Measurements from ENCODE around the gene ADGRG3. TPM values are rescaled to one million over a fixed set of nuclear protein-coding genes. Genes with fewer than 3 reads are reported as not detected.

The ADGRG3 gene
- total and polyA plus RNA-seq, 9 donors = 0.04 to 1.1 (median 0.21) TPM

GRCh38 chr16:57663917-57664661 is 4.0 kb upstream of the ADGRG3 start:
- H3K36me3 ChIP-seq (ENCODE audit: control insufficient read depth, insufficient read depth, low read length) = no peaks in the 10 kb centered on the region
- no peaks in the 10 kb centered on the region for H3K9me3 ChIP-seq (replicated peaks; ENCODE audit: control insufficient read depth, low read depth, low read length)
- H3K4me3 ChIP-seq (ENCODE audit: low read length) = no peak overlapping the region
- WGBS (ENCODE audit: insufficient coverage) = 76% methylated on average over 9 of the region's 15 CpGs
- no peak overlapping the region for H3K27ac ChIP-seq (ENCODE audit: low read length)
- H3K27me3 ChIP-seq (ENCODE audit: control insufficient read depth, insufficient read depth, low read length) = no peaks in the 10 kb centered on the region
- peaks cover 16% of the 10 kb centered on the region for H3K4me1 ChIP-seq (ENCODE audit: control insufficient read depth, insufficient read depth, low read length)
- no peak for DNase-seq

- no peak for DNase-seq
- H3K9me3 ChIP-seq (replicated peaks; ENCODE audit: control insufficient read depth, low read depth, low read length) = no peaks in the 10 kb centered on the region
- peaks cover 16% of the 10 kb centered on the region for H3K4me1 ChIP-seq (ENCODE audit: control insufficient read depth, insufficient read depth, low read length)
- no peaks in the 10 kb centered on the region for H3K36me3 ChIP-seq (ENCODE audit: control insufficient read depth, insufficient read depth, low read length)
- H3K4me3 ChIP-seq (ENCODE audit: low read length) = no peak overlapping the region
- no peak overlapping the region for H3K27ac ChIP-seq (ENCODE audit: low read length)
- 83% methylated on average over 2 of the region's 6 CpGs for WGBS (ENCODE audit: insufficient coverage)
- H3K27me3 ChIP-seq (ENCODE audit: control insufficient read depth, insufficient read depth, low read length) = no peaks in the 10 kb centered on the region
Observed at GRCh38 chr16:57664662-57665025, 3.5 kb upstream of the ADGRG3 start.

- H3K9me3 ChIP-seq (replicated peaks; ENCODE audit: control insufficient read depth, low read depth, low read length) = no peaks in the 10 kb centered on the region
- no peak for DNase-seq
- no peak overlapping the region for H3K27ac ChIP-seq (ENCODE audit: low read length)
- H3K27me3 ChIP-seq (ENCODE audit: control insufficient read depth, insufficient read depth, low read length) = no peaks in the 10 kb centered on the region
- H3K36me3 ChIP-seq (ENCODE audit: control insufficient read depth, insufficient read depth, low read length) = no peaks in the 10 kb centered on the region
- WGBS (ENCODE audit: insufficient coverage) = no CpG with 5 or more reads among the region's 4 CpGs
- H3K4me1 ChIP-seq (ENCODE audit: control insufficient read depth, insufficient read depth, low read length) = peaks cover 16% of the 10 kb centered on the region
- H3K4me3 ChIP-seq (ENCODE audit: low read length) = no peak overlapping the region
Observed at GRCh38 chr16:57665541-57665940, 2.6 kb upstream of the ADGRG3 start.

DNA sequence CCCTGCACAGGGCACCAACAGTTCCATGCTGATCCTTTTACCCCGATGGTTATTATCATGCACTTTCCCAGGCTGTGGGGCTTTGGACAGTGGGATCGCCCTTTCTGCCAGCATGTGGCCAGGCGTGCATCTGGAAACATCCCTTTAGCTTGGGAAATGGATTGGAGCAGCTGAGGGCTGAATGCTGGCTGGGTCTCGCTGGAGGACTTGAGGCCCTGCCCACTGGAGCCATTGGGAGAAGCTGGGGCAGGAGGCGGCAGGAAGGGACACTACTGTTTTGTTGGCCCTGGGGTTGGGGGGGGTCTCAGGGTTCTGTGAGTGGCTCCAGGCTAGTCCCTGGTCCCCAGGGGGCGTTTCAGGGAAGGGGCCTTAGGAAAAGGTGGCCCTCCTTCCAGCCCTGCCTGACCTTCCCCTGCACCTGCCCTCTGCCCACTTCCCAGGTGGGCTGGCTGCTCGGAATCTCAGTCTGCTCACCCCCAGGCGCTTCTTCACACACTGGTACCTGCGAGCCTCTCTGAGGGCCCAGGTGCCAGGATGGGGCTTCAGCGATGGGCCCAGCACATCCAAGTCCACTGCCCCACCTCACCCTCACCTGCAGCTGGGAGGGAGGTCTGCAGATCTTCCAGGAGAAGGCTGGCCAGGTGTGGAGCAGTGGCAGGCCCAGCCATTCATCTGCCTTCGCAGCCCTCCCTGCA is 1.6 kb upstream of the ADGRG3 start:
- Histone ChIP-seq H3K27me3 (ENCODE audit: control insufficient read depth, insufficient read depth, low read length) (no peaks in the 10 kb centered on the region), H3K9me3 (replicated peaks; ENCODE audit: control insufficient read depth, low read depth, low read length) (no peaks in the 10 kb centered on the region), H3K36me3 (ENCODE audit: control insufficient read depth, insufficient read depth, low read length) (no peaks in the 10 kb centered on the region), H3K4me1 (ENCODE audit: control insufficient read depth, insufficient read depth, low read length) (peaks cover 16% of the 10 kb centered on the region), H3K27ac (ENCODE audit: low read length) (no peak overlapping the region), H3K4me3 (ENCODE audit: low read length) (no peak overlapping the region)
- peak; percentile 74 for DNase-seq
- WGBS (ENCODE audit: insufficient coverage) = 60% methylated on average over 7 of the region's 11 CpGs

GRCh38 chr16:57667048-57667525 is 1.0 kb upstream of the ADGRG3 start:
- H3K36me3 ChIP-seq (ENCODE audit: control insufficient read depth, insufficient read depth, low read length) = no peaks in the 10 kb centered on the region
- no peaks in the 10 kb centered on the region for H3K27me3 ChIP-seq (ENCODE audit: control insufficient read depth, insufficient read depth, low read length)
- H3K27ac ChIP-seq (ENCODE audit: low read length) = no peak overlapping the region
- 68% methylated on average over 3 of the region's 5 CpGs for WGBS (ENCODE audit: insufficient coverage)
- DNase-seq = no peak
- H3K4me1 ChIP-seq (ENCODE audit: control insufficient read depth, insufficient read depth, low read length) = peaks cover 16% of the 10 kb centered on the region
- H3K4me3 ChIP-seq (ENCODE audit: low read length) = no peak overlapping the region
- no peaks in the 10 kb centered on the region for H3K9me3 ChIP-seq (replicated peaks; ENCODE audit: control insufficient read depth, low read depth, low read length)

GRCh38 chr16:57667526-57668262 is 412 bp upstream of the ADGRG3 start:
- H3K36me3 ChIP-seq (ENCODE audit: control insufficient read depth, insufficient read depth, low read length) = no peaks in the 10 kb centered on the region
- 69% methylated on average over 12 of the region's 17 CpGs for WGBS (ENCODE audit: insufficient coverage)
- no peak for DNase-seq
- peaks cover 16% of the 10 kb centered on the region for H3K4me1 ChIP-seq (ENCODE audit: control insufficient read depth, insufficient read depth, low read length)
- no peak overlapping the region for H3K27ac ChIP-seq (ENCODE audit: low read length)
- H3K9me3 ChIP-seq (replicated peaks; ENCODE audit: control insufficient read depth, low read depth, low read length) = no peaks in the 10 kb centered on the region
- H3K4me3 ChIP-seq (ENCODE audit: low read length) = no peak overlapping the region
- peaks cover under 1% of the 10 kb centered on the region for H3K27me3 ChIP-seq (ENCODE audit: control insufficient read depth, insufficient read depth, low read length)

- H3K9me3 ChIP-seq (replicated peaks; ENCODE audit: control insufficient read depth, low read depth, low read length) = no peaks in the 10 kb centered on the region
- DNase-seq = no peak
- H3K36me3 ChIP-seq (ENCODE audit: control insufficient read depth, insufficient read depth, low read length) = no peaks in the 10 kb centered on the region
- H3K27ac ChIP-seq (ENCODE audit: low read length) = no peak overlapping the region
- WGBS (ENCODE audit: insufficient coverage) = 80% methylated on average over 19 of the region's 20 CpGs
- H3K27me3 ChIP-seq (ENCODE audit: control insufficient read depth, insufficient read depth, low read length) = peaks cover 7% of the 10 kb centered on the region
- H3K4me3 ChIP-seq (ENCODE audit: low read length) = no peak overlapping the region
- peaks cover 16% of the 10 kb centered on the region for H3K4me1 ChIP-seq (ENCODE audit: control insufficient read depth, insufficient read depth, low read length)
Observed at GRCh38 chr16:57668630-57669475, 747 bp downstream of the ADGRG3 start.

GRCh38 chr16:57669476-57670162 is 1.5 kb downstream of the ADGRG3 start:
- no peaks in the 10 kb centered on the region for H3K9me3 ChIP-seq (replicated peaks; ENCODE audit: control insufficient read depth, low read depth, low read length)
- H3K4me1 ChIP-seq (ENCODE audit: control insufficient read depth, insufficient read depth, low read length) = peaks cover 16% of the 10 kb centered on the region
- no peak overlapping the region for H3K4me3 ChIP-seq (ENCODE audit: low read length)
- no peaks in the 10 kb centered on the region for H3K36me3 ChIP-seq (ENCODE audit: control insufficient read depth, insufficient read depth, low read length)
- 88% methylated on average over 9 of the region's 12 CpGs for WGBS (ENCODE audit: insufficient coverage)
- no peak overlapping the region for H3K27ac ChIP-seq (ENCODE audit: low read length)
- H3K27me3 ChIP-seq (ENCODE audit: control insufficient read depth, insufficient read depth, low read length) = peaks cover 7% of the 10 kb centered on the region
- DNase-seq = no peak

DNA sequence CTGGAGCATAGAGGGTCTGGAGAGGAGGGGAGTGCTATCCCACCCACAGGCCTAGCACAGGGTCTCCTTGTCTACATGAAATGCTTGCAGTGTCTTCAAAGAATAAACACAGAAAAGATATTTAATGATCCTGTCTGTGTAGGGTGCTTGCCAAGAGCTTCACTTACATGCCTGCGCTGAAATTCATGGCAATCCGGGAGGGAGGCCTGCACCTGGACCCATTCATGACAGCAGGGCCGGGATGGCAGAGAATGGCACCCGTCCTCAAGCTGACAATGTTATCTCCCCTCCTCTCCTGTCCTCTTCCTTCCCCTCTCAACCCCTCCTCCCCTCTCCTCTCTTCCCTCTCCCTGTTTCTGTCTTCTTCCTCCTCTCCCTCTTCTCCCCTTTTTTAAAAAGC is 2.1 kb downstream of the ADGRG3 start:
- H3K9me3 ChIP-seq (replicated peaks; ENCODE audit: control insufficient read depth, low read depth, low read length) = no peaks in the 10 kb centered on the region
- WGBS (ENCODE audit: insufficient coverage) = 38% methylated on average over 4 of the region's 4 CpGs
- DNase-seq = no peak
- no peak overlapping the region for H3K27ac ChIP-seq (ENCODE audit: low read length)
- peaks cover 7% of the 10 kb centered on the region for H3K27me3 ChIP-seq (ENCODE audit: control insufficient read depth, insufficient read depth, low read length)
- H3K4me1 ChIP-seq (ENCODE audit: control insufficient read depth, insufficient read depth, low read length) = peaks cover 16% of the 10 kb centered on the region
- H3K36me3 ChIP-seq (ENCODE audit: control insufficient read depth, insufficient read depth, low read length) = no peaks in the 10 kb centered on the region
- no peak overlapping the region for H3K4me3 ChIP-seq (ENCODE audit: low read length)
